Stimulated activated CD8-positive, alpha-beta memory T cell treated with anti-CD3 and anti-CD28 coated beads, Interleukin-15, amount 100 ng/mL, for 1 hour (primary cell): Measurements from ENCODE around the gene EFNA5.
"Not testable (repeated sequence)": the region's sequence is repeated elsewhere in the genome, so short reads cannot be mapped to it uniquely, and the experiment has no call there.

Experiments
- DNase-seq: peaks from one replicate; pipeline ENCODE4 v3.0.0-alpha.2; 2020; ENCODE audit warnings: low read depth

Gene EFNA5

GRCh38 chr5:107457138-107457537 is 213.6 kb downstream of the EFNA5 start:
- DNase-seq: no peak

GRCh38 chr5:107456281-107456715 is 214.4 kb downstream of the EFNA5 start:
- DNase-seq: no peak

DNA sequence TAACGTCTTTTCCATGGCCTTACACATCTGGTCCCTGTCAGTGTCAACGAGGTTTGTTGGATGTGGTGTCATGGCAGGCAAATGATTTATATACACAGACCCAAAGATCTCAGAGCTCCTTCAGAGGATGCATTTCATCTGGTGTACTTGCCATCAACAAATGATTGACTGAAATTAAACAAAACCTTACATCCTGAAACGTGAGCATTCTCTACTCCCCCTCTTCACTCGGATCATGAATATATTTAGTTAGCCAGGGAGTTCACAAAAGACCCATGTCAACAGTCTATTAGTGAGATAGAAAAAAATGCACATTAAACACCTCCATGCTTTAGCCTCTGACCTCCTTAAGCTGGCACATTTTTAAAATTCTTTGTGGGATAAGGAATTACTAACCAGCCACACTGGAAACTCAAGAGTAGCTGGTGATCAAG is 215.6 kb downstream of the EFNA5 start:
- DNase-seq: no peak

DNA sequence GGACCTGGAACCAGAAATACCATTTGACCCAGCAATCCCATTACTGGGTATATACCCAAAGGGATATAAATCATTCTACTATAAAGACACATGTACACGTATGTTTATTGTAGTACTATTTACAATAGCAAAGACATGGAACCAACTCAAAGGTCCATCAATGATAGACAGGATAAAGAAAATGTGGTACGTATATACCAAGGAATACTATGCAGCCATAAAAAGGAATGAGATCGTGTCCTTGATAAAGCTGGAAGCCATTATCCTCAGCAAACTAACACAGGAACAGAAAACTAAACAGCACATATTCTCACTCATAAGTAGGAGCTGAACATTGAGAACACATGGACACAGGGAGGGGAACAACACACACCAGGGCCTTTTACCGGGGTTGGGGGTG is 218.9 kb downstream of the EFNA5 start:
- DNase-seq: not testable (repeated sequence)

DNA sequence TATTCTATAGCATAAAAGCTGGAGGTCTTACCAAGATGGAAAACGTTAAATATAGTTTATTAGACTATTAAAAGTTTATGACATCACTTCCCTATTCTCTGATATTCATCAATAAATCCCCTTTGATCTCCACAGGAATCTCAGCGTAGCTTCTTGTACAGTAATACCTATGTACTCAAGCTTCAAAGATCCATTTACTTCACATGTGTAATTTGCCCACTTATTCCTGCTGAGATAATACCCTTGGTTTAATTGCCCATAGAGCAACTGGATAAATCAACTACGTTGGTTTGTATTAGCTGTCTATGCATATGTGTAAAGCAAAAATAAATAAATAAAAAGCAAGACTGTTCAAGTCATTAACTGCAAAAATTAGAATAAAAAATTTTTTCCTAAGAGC is 219.7 kb downstream of the EFNA5 start:
- DNase-seq: no peak

- no peak for DNase-seq
Observed at GRCh38 chr5:107450531-107450930, 220.2 kb downstream of the EFNA5 start.

DNA sequence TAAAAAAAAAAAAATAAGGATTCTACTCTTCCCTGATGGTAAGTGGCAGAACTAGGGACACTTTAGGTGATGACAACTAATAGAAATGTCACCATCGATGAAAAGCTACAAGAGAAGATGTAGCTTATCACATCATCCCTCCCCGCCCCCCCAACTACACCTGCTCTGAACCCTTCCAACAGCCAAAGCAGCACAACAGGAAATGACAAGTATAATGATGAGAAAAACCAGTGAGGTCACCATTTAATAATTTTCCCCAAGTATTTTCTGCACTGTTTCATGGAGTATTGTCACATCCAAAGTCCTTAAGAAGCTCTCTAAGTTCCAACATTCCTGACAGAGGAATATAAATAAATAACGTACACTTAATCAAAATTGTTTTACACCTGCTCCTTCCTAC is 221.4 kb downstream of the EFNA5 start:
- no peak for DNase-seq

DNA sequence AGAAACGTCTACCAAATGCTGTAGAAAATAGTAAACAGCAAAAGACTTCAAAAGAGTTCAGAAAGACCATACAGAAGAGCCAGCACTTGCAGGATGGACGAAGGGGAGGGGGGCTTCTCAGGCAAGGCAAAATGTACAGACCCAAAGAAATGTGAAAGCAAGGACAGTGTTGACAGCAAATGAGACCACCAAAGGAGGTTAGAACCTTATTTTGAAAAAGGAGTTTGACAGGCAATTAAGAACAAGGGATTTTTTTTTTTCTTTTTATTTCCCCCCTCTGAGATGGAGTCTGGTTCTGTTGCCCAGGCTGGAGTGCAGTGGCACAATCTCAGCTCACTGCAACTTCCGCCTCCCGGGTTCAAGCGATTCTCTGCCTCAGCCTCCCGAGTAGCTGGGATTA is 223.2 kb downstream of the EFNA5 start:
- DNase-seq: no peak

DNA sequence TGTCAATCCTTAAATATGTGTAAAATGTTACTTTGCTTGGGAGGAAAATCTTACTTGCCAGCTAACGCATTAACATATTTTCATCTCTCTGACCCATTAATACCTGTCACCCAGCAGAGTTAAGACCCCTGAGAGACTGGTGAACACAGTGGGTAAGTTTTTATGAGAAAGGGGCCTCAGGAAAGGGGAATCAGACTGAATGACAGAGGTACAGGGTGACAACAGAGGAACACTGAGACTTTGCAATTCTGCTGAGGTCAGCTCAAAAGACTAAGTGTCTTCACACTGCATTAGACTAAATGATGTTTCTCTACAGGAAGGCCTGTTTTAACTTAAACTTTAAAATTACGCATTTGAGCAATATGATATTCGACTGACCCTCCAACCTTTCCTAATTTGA is 223.8 kb downstream of the EFNA5 start:
- no peak for DNase-seq

GRCh38 chr5:107444300-107444699 is 226.4 kb downstream of the EFNA5 start:
- no peak for DNase-seq

DNA sequence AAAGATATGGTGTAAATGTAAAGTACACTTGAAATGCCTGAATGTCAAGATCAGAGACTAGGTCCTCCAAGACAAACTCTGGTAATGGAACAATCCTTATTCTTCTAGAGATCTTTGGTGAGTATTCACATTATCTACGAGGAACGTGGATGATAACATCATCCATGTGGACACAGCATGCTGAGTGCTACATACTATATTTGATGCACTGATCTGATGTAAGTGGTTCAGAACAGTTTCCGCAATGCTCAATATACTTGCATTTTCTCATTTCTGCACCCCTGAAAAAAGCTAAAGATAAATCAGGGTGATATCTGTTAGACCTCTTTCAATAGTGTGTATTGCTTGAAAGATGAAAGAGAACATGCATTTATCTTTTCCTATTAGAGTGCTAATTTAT is 226.8 kb downstream of the EFNA5 start:
- DNase-seq: no peak

DNA sequence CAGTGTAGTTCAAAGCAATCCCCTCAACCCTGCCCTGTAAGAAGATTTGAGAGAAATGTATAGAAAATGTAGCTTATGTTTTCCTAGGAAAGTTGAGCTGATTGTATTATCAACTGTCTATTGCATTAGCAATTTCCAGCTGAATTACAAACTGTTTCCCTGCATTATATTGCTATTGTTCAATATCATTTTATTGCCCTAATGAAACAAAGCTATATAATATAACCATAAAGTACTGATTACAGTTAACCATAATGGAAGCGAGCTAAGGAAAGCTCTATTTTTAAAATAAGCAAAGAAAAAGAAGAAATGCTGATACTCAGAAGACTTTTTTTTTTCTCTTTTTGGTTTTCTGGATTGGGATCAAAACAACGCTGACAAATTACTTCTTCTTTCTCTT is 228.3 kb downstream of the EFNA5 start:
- no peak for DNase-seq

DNA sequence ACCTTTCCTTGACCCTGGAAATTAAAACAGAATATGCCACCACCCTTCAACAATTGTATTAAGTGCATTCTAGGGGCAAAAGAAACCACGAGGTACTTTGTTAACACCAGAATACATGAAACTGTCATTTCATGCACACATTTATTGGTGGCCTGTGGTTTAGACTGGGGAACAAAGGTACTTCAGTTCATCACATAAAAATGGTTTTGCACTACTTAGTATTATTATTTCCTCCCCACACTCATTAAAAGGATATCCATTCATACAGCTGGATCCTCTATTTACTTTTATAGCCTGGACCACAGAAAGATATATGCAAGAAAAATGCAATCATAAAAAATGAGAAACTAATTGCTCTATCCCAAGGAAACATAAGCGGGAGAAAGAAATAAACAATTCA is 230.9 kb downstream of the EFNA5 start:
- no peak for DNase-seq

DNA sequence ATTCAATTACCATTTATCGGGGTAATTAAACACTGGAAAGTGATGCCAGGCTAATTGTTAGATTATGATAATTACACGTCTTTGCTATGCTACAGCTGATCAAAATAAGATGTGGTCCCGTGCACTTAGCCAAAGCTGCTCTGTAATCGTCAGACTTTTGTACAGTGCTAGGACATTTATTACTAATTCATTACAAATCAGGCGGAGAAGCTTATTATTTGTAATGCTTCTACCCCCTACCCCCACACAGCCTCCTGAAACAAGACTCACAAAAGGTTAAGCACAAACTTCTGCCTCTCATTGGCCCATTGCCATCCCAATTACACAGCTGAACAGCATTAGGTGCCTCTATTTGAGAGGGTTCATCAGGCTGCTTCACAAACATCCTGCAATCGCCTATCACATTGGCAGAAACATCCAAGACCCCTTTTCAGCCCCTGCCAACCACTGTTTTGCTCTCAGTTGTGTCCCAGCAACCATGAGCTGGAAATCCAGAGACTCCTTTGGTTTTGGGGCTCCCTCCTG is 232.7 kb downstream of the EFNA5 start:
- no peak for DNase-seq

DNA sequence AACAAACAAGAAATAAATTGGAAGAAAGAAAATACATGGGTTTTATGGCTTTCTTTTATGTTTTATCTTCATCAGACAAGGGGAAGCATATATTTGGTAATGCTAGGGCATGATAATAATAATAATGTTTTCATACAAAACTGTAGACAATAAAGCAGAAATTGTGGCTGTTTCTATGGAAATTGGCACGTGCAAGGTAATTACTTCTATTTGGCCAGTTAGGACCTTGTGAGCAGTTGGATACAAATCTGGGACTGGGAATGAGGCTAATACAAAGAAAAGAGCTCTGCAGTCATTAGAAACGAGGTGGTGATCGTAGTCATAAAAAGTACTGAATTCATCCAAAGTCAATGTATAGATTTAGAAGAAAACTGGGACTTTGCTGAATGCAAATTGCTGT is 233.6 kb downstream of the EFNA5 start:
- no peak for DNase-seq

- no peak for DNase-seq
Observed at GRCh38 chr5:107436201-107436600, 234.5 kb downstream of the EFNA5 start.

DNA sequence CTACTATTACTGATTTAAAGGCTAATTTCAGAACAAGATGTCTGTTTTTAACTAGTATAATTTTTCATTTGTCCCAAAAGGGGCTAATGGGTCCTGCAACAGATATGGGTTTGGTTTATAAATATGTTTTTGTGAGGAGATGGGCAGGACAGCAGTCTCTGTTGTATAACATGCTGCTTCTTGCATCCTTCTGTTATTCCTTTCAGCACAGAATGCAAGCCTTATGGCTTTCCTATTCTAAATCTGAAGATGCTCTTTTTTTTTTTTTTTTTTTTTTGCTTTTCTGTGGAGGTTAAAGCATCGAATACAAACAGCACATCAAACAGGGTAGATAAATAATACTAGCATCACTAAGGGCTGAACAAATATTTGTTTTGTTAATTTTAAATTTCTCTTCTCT is 235.7 kb downstream of the EFNA5 start:
- DNase-seq: no peak

- DNase-seq: not testable (repeated sequence)
Observed at GRCh38 chr5:107433646-107434045, 237.1 kb downstream of the EFNA5 start.

DNA sequence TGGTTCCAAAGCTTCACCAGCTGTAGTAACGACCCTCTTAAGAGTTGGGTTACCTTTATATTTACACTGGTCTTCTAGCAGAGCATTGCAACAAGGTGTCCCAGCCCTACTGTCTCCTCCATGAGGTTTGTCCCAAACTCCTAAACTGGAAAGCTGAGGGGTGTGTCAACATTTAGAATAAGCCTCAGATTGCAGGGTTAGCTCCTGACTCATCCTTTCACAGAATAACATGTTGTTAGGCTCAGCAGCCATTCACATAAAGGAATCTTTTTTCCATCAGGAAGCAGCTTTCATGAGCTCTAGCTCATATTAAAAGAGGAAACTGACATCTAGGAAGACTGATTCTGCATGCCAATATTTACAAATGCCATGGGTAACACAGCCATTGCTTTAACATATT is 238.7 kb downstream of the EFNA5 start:
- no peak for DNase-seq

GRCh38 chr5:107431536-107431935 is 239.2 kb downstream of the EFNA5 start:
- no peak for DNase-seq

GRCh38 chr5:107430071-107430625 is 240.6 kb downstream of the EFNA5 start:
- DNase-seq: no peak

DNA sequence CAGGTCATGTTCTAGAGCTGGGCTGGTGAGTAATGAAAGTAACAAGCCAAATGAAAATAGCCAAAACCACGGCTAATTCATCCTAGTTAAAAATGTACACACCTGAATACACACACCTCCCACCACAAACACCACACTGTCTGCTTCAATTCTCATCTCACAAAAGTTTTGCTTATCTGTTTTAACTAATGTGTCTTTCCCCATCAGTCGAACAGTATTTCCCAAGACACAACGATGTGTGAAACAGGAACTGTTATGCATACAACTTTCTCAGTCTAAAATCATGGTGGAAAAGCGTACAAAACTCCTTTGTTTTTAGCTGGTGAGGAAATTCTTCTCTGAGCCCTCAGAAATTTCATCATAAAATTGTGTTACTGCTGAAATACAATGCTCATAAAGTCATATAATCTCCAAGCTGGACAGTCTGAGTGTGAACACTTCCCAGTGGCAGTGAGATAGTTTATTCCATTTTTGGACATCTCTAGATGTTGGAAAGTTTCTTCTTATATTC is 242.4 kb downstream of the EFNA5 start:
- no peak for DNase-seq

- DNase-seq: no peak
Observed at GRCh38 chr5:107426872-107427271, 243.9 kb downstream of the EFNA5 start.

DNA sequence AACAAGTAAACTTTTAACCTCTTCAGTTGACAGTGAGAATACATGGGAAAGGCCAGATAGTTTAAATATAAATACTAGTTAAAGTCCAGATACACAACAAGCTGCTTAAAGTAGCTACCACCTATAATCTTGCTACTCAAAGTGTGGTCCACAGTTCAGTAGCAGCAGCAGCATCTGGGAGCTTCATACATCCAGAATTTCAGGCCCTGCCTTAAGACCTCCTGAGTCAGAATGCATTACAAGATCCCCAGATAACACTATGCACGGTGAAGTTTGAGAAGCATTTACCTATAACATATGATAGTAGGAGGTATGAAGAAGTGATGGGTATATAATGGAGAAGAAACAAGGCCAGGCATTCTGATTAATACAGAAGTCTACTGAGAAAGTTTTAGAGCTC is 244.5 kb downstream of the EFNA5 start:
- no peak for DNase-seq
